ENCODE measurements around the gene CCT6B.

DNA sequence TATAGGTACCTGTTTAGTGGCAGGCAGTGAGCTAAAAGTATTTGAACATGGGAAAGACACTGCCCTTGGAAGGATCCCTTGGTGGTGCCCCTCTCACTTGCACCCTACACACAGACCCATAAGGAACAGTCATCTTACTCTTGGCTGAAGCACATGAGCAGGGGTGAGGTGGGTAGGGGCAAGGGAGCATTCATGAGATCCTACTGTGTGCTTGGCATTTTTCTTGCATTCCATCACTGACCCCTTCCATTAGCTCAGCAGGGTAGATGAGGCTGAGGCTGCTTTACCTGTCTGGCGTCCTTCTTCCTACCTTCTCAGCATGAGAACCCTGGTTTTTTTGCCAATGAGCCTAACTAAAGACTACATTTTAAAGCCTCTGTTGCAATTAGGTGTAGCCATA lies 48.3 kb downstream of the CCT6B start:
- TF ChIP-seq, protein P1, sequence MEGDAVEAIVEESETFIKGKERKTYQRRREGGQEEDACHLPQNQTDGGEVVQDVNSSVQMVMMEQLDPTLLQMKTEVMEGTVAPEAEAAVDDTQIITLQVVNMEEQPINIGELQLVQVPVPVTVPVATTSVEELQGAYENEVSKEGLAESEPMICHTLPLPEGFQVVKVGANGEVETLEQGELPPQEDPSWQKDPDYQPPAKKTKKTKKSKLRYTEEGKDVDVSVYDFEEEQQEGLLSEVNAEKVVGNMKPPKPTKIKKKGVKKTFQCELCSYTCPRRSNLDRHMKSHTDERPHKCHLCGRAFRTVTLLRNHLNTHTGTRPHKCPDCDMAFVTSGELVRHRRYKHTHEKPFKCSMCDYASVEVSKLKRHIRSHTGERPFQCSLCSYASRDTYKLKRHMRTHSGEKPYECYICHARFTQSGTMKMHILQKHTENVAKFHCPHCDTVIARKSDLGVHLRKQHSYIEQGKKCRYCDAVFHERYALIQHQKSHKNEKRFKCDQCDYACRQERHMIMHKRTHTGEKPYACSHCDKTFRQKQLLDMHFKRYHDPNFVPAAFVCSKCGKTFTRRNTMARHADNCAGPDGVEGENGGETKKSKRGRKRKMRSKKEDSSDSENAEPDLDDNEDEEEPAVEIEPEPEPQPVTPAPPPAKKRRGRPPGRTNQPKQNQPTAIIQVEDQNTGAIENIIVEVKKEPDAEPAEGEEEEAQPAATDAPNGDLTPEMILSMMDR (conservative IDR thresholded peaks at IDR 0.05; ENCODE audit: low read depth, low read length): no peak
- no peak for TF ChIP-seq EZH2 (IDR thresholded peaks at IDR 0.05; ENCODE audit: borderline replicate concordance, low read depth, low read length, poor library complexity, severe bottlenecking)

Measured in A673 (cell line).